ENCODE results near the gene ZBTB20. TPM values are rescaled to one million over a fixed set of nuclear protein-coding genes. Genes with fewer than 3 reads are reported as not detected.

ZBTB20 gene
- total RNA-seq, 1 donor from 2014 or later: 11.2 TPM

GRCh38 chr3:114858329-114858728 lies 288.8 kb downstream of the ZBTB20 start:
- DNase-seq (ENCODE audit: low read depth): no peak
- no peak overlapping the region for H3K4me3 ChIP-seq (ENCODE audit: low read depth, low read length)
- no peak for TF ChIP-seq CTCF (conservative IDR thresholded peaks at IDR 0.05; ENCODE audit: low read depth, low read length)

DNA sequence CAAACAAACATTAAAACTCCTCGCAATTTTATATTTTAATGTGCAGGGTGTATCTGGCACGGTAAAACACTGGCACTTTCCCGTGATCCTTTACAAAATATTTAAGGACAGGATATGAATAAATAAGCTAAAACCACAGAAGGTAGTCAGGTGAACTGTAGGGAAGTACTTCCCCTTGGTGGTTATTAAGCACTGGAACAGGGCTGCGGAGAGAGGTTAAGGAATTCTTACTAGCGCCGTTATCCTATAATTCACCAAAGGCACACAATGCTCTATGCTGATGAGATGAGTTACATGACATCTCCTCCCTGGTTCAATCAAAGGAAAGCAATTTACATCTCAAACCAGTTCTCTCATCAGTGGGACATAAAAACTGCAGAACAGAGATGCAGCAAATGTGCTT lies 289.8 kb downstream of the ZBTB20 start:
- H3K4me3 ChIP-seq (ENCODE audit: low read depth, low read length): no peak overlapping the region
- no peak for TF ChIP-seq CTCF (conservative IDR thresholded peaks at IDR 0.05; ENCODE audit: low read depth, low read length)
- DNase-seq (ENCODE audit: low read depth): no peak

- DNase-seq (ENCODE audit: low read depth): no peak
- no peak for TF ChIP-seq CTCF (conservative IDR thresholded peaks at IDR 0.05; ENCODE audit: low read depth, low read length)
These were observed 290.3 kb downstream of the ZBTB20 start for GRCh38 chr3:114856835-114857234.

DNA sequence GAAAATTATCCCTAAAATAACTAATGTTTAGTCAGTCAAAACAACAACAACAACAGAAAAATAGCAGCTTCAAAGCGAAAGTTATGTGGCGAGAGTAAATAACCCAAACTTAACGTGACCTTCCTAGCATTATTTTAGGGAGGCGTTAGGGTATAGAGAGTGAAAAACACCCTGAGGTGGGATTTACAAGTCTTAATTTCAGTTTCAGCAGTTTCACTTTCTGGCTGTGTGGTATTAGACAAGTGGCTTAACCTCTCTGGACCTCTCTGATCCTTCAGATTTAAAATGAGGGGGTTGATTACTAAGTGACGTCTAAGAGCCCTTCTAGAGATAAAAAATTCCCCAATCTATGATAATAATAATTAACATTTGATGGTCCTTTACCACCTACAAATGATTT lies 291.2 kb downstream of the ZBTB20 start:
- TF ChIP-seq CTCF (conservative IDR thresholded peaks at IDR 0.05; ENCODE audit: low read depth, low read length): no peak
- no peak overlapping the region for H3K4me3 ChIP-seq (ENCODE audit: low read depth, low read length)
- DNase-seq (ENCODE audit: low read depth): no peak

More at GRCh38 chr3:114856835-114857234, 290.3 kb downstream of the ZBTB20 start:
- H3K4me3 ChIP-seq (ENCODE audit: low read depth, low read length): no peak overlapping the region

GRCh38 chr3:114852966-114853365 lies 294.1 kb downstream of the ZBTB20 start:
- DNase-seq (ENCODE audit: low read depth): no peak
- no peak overlapping the region for H3K4me3 ChIP-seq (ENCODE audit: low read depth, low read length)
- no peak for TF ChIP-seq CTCF (conservative IDR thresholded peaks at IDR 0.05; ENCODE audit: low read depth, low read length)

GRCh38 chr3:114850898-114851297 lies 296.2 kb downstream of the ZBTB20 start:
- peak; percentile 19 for DNase-seq (ENCODE audit: low read depth)
- TF ChIP-seq CTCF (conservative IDR thresholded peaks at IDR 0.05; ENCODE audit: low read depth, low read length): no peak
- H3K4me3 ChIP-seq (ENCODE audit: low read depth, low read length): no peak overlapping the region

DNA sequence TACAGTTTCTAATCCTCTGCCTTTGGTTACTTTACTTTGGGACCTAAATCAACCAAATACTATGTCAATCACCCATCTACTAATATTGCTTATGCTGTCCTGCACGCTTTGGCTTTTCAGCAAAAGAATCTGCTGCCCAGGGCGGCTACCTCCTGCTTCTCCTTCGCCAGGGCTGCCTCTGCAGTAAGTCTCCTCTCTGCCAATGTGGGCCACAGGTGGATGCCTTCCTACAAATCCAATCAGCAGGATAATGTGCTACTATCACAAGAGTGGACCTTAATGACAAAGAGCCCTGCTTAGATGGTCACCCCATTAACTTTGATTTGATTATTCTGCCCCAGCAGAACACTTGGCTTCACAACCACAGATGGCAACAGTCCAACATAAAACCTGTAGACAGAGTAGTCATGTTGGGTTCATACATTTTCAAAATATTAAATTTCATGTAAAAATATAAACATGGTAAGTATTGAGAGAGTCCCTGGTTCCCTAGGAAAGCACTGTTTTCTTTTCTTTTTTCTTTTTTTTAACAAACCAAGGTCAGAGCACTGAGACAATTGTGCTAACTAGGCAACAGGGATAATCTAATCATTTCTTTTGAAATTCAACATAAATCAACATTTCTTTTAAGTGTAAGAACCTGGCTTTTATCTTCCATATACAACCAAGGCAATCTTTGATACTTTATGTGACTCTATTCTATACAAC lies 298.3 kb downstream of the ZBTB20 start:
- TF ChIP-seq CTCF (conservative IDR thresholded peaks at IDR 0.05; ENCODE audit: low read depth, low read length): no peak
- H3K4me3 ChIP-seq (ENCODE audit: low read depth, low read length): no peak overlapping the region
- DNase-seq (ENCODE audit: low read depth): no peak
